K562 (cell line): Measurements from ENCODE around the gene SUPT3H. TPM values are rescaled to one million over a fixed set of nuclear protein-coding genes. Genes with fewer than 3 reads are reported as not detected.

Experiments used
- CC2D1A ChIP-seq: fragments of 450-650 bp; IDR thresholded peaks from 2 replicates; pipeline ENCODE4 v1.6.1; 2017; ENCODE audit warnings: mild to moderate bottlenecking
- CHD1 ChIP-seq: fragments of 200-600 bp; sonication (generic); IDR thresholded peaks from one replicate; pipeline ENCODE4 v1.6.1; 2012; ENCODE audit warnings: mild to moderate bottlenecking, moderate library complexity, low read length, inconsistent platforms
- CREB1 ChIP-seq, 2 experiments: sonication (generic) in 1 of 2; formaldehyde crosslinking in 1 of 2; IDR thresholded peaks; 2 replicates each; pipeline versions ENCODE4 v1.6.1 to v1.8.0; 2012 to 2022; ENCODE audit warnings: inconsistent platforms in 1 of 2, mild to moderate bottlenecking in 1 of 2, missing genetic modification reagents in 1 of 2, moderate library complexity in 1 of 2
- DIDO1 ChIP-seq: fragments of 450-650 bp; IDR thresholded peaks from 2 replicates; pipeline ENCODE4 v1.6.1; 2016; ENCODE audit warnings: low read depth, missing biosample characterization, missing genetic modification characterization
- DPF2 ChIP-seq: fragments of 450-650 bp; IDR thresholded peaks from 2 replicates; pipeline ENCODE4 v1.6.1; 2016
- EP300 ChIP-seq: IDR thresholded peaks from 2 replicates; pipeline ENCODE4 v1.6.1; 2012; ENCODE audit warnings: low read length, improper control_type of control experiment
- FOXP1 ChIP-seq: sonication (generic); formaldehyde crosslinking; IDR thresholded peaks from 2 replicates; pipeline ENCODE4 v1.8.0; 2022; ENCODE audit warnings: mild to moderate bottlenecking, missing genetic modification reagents
- HDAC1 ChIP-seq, 2 experiments: fragments of 450-650 bp; IDR thresholded peaks; 2 replicates each; pipeline ENCODE4 v1.6.1; 2016 to 2017; ENCODE audit warnings: inconsistent platforms in 1 of 2, mild to moderate bottlenecking in 1 of 2, moderate library complexity in 1 of 2
- HIVEP1 ChIP-seq: fragments of 250-450 bp; sonication (Bioruptor Pico); IDR thresholded peaks from 2 replicates; pipeline ENCODE4 v1.4.0; 2020; ENCODE audit warnings: mild to moderate bottlenecking
- NFE2 ChIP-seq: IDR thresholded peaks from 2 replicates; pipeline ENCODE4 v1.6.1; 2014; ENCODE audit warnings: antibody characterized with exemption, low read depth
- SMAD3 ChIP-seq: fragments of 450-650 bp; formaldehyde crosslinking; conservative IDR thresholded peaks from 2 replicates; pipeline ENCODE4 v1.4.0; 2020; ENCODE audit warnings: mild to moderate bottlenecking
- TAL1 ChIP-seq: fragments of 450-650 bp; IDR thresholded peaks from 2 replicates; pipeline ENCODE4 v1.6.1; 2016; ENCODE audit warnings: mild to moderate bottlenecking
- TBL1XR1 ChIP-seq, 2 experiments: IDR thresholded peaks; 2 replicates each; pipeline ENCODE4 v1.6.1; 2012; ENCODE audit warnings: improper control_type of control experiment in 2 of 2, low read length in 2 of 2, mild to moderate bottlenecking in 1 of 2
- U2AF1 ChIP-seq: fragments of 200-400 bp; formaldehyde crosslinking; optimal IDR thresholded peaks from 2 replicates; pipeline ENCODE3; 2017; ENCODE audit warnings: mild to moderate bottlenecking, low read depth, low read length, moderate library complexity
- polyA plus RNA-seq, 8 experiments: library from polyadenylated mRNA; depleted of rRNA in 4 of 8; stranded (reverse) in 5 of 8; unstranded in 3 of 8; fragments of >200 nt; fragmentation: Nextera tagmentation in 2 of 8; fragmentation: Illumina TruSeq in 1 of 8; extraction: Ambion mirVana in 2 of 8; extraction: Trizol in 1 of 8; gene quantifications; 2 replicates each; pipeline versions ENCODE4 v1.2.1 to v1.2.3, GENCODE V29; 2011 to 2014; ENCODE audit warnings: inconsistent platforms in 1 of 8, missing spikeins in 1 of 8
- total RNA-seq, 7 experiments: library from RNA; depleted of rRNA in 6 of 7; stranded (reverse); fragments of >200 nt in 6 of 7; fragmentation: Illumina TruSeq in 2 of 7; extraction: Trizol in 2 of 7; gene quantifications; 2 replicates each; pipeline versions ENCODE4 v1.2.1 to v1.2.3, GENCODE V29; 2011 to 2021; ENCODE audit warnings: low replicate concordance in 1 of 7
- TF ChIP-seq, protein P1 (sequence below): fragments of 450-650 bp; formaldehyde crosslinking; IDR thresholded peaks from 2 replicates; pipeline ENCODE4 v1.4.0; 2020; ENCODE audit warnings: mild to moderate bottlenecking, moderate library complexity
- TF ChIP-seq, protein P2 (sequence below), 2 experiments: fragments of 450-650 bp; IDR thresholded peaks; 2 replicates each; pipeline ENCODE4 v1.6.1; 2016; ENCODE audit warnings: mild to moderate bottlenecking in 2 of 2, borderline replicate concordance in 1 of 2, low read depth in 1 of 2, moderate library complexity in 1 of 2
- TF ChIP-seq, protein P3 (sequence below): sonication (generic); formaldehyde crosslinking; IDR thresholded peaks from 2 replicates; pipeline ENCODE4 v1.8.1; 2022; ENCODE audit warnings: missing genetic modification reagents

The SUPT3H gene
- total and polyA plus RNA-seq, 9 of the 15 experiments (the other 6 are each of a cell fraction or from before 2014, with no cell fraction given) = 7.2 to 16.3 (median 11.9) TPM

GRCh38 chr6:44974511-44974910 lies 403.2 kb downstream of the SUPT3H start (continued):
- TF ChIP-seq NFE2 = peak; percentile 76; the same call in 1 of the 2 replicates
- no peak for TF ChIP-seq FOXP1 (CRISPR knock-in tag)
- no peak for TF ChIP-seq DIDO1 (tag)
- TF ChIP-seq, protein P1, sequence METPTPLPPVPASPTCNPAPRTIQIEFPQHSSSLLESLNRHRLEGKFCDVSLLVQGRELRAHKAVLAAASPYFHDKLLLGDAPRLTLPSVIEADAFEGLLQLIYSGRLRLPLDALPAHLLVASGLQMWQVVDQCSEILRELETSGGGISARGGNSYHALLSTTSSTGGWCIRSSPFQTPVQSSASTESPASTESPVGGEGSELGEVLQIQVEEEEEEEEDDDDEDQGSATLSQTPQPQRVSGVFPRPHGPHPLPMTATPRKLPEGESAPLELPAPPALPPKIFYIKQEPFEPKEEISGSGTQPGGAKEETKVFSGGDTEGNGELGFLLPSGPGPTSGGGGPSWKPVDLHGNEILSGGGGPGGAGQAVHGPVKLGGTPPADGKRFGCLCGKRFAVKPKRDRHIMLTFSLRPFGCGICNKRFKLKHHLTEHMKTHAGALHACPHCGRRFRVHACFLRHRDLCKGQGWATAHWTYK = no peak
- TF ChIP-seq TAL1 = no peak
- peak; percentile 40; the same call in 1 of the 2 replicates for TF ChIP-seq EP300
- no peak for TF ChIP-seq HIVEP1 (CRISPR knock-in tag)
- TF ChIP-seq HDAC1 (IDR thresholded peaks at IDR 0.05) = no peak
- peak in 1 of 2 experiments; percentile 58; a peak in 1 of 4 replicates for TF ChIP-seq TBL1XR1 (IDR thresholded peaks at IDR 0.05; ENCODE audit: low read length in 2 of 2)
- TF ChIP-seq, protein P2, sequence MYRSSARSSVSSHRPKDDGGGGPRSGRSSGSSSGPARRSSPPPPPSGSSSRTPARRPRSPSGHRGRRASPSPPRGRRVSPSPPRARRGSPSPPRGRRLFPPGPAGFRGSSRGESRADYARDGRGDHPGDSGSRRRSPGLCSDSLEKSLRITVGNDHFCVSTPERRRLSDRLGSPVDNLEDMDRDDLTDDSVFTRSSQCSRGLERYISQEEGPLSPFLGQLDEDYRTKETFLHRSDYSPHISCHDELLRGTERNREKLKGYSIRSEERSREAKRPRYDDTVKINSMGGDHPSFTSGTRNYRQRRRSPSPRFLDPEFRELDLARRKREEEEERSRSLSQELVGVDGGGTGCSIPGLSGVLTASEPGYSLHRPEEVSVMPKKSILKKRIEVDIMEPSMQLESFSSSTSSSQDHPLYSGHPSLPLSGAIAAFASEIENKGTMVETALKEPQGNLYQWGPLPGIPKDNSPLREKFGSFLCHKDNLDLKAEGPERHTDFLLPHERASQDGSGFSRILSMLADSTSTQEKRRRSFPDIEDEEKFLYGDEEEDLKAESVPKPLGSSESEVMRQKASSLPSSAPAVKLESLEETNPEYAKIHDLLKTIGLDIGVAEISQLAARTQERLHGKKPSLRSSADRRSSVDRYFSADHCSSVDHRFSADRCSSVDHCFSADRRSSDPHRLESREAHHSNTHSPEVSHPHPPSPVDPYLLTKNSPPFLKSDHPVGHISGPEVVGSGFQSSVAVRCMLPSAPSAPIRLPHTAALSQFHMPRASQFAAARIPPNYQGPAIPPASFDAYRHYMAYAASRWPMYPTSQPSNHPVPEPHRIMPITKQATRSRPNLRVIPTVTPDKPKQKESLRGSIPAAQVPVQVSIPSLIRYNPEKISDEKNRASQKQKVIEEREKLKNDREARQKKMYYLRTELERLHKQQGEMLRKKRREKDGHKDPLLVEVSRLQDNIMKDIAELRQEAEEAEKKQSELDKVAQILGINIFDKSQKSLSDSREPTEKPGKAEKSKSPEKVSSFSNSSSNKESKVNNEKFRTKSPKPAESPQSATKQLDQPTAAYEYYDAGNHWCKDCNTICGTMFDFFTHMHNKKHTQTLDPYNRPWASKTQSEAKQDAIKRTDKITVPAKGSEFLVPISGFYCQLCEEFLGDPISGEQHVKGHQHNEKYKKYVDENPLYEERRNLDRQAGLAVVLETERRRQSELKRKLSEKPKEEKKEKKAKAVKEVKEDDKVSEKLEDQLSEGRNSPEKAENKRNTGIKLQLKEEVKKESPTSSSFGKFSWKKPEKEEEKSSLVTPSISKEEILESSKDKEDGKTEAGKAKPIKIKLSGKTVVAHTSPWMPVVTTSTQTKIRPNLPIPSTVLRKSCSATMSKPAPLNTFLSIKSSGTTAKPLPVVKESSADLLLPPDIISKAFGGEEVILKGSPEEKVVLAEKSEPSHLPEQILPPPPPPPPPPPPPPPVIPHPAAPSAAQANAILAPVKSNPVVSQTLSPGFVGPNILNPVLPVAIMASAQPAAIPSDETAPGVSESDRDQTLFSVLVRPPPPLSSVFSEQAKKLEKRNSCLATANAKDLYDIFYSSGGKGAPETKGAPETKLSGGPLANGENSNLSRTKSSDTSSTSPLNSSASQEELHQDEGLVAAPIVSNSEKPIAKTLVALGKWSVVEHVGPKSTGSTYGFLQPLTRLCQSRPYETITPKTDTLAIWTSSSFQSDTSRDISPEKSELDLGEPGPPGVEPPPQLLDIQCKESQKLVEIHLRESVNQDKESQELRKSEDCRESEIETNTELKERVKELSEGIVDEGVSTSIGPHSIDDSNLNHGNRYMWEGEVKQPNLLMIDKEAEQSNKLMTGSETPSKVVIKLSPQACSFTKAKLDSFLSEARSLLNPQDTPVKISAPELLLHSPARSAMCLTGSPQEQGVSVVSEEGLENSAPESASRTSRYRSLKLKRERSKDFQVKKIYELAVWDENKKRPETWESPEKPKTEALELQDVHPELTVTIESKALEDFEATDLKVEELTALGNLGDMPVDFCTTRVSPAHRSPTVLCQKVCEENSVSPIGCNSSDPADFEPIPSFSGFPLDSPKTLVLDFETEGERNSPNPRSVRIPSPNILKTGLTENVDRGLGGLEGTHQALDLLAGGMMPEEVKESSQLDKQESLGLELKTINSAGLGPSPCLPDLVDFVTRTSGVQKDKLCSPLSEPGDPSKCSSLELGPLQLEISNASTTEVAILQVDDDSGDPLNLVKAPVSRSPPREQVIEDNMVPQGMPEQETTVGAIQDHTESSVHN (IDR thresholded peaks at IDR 0.05; ENCODE audit: borderline replicate concordance in 1 of 2, low read depth in 1 of 2) = no peak
- TF ChIP-seq SMAD3 (CRISPR knock-in tag) = no peak
- TF ChIP-seq, protein P3, sequence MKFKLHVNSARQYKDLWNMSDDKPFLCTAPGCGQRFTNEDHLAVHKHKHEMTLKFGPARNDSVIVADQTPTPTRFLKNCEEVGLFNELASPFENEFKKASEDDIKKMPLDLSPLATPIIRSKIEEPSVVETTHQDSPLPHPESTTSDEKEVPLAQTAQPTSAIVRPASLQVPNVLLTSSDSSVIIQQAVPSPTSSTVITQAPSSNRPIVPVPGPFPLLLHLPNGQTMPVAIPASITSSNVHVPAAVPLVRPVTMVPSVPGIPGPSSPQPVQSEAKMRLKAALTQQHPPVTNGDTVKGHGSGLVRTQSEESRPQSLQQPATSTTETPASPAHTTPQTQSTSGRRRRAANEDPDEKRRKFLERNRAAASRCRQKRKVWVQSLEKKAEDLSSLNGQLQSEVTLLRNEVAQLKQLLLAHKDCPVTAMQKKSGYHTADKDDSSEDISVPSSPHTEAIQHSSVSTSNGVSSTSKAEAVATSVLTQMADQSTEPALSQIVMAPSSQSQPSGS (CRISPR knock-in tag) = no peak
- no peak for TF ChIP-seq CC2D1A
- no peak for TF ChIP-seq CHD1
- TF ChIP-seq U2AF1 = no peak
- peak; percentile 34; the same call in 1 of the 2 replicates for TF ChIP-seq DPF2
- TF ChIP-seq CREB1 (IDR thresholded peaks at IDR 0.05) = no peak
- TF ChIP-seq CREB1 (CRISPR knock-in tag; IDR thresholded peaks at IDR 0.05) = no peak
